Hematopoietic multipotent progenitor cell treated with erythropoietin and hydrocortisone succinate and interleukin-3 and kit ligand, for 15 days (in vitro differentiated cells): ENCODE data around the gene NOL3.

Experiments used
- DNase-seq: peaks from one replicate; pipeline ENCODE4 v3.0.0-alpha.2; 2015; ENCODE audit warnings: low spot score

Gene NOL3

DNA sequence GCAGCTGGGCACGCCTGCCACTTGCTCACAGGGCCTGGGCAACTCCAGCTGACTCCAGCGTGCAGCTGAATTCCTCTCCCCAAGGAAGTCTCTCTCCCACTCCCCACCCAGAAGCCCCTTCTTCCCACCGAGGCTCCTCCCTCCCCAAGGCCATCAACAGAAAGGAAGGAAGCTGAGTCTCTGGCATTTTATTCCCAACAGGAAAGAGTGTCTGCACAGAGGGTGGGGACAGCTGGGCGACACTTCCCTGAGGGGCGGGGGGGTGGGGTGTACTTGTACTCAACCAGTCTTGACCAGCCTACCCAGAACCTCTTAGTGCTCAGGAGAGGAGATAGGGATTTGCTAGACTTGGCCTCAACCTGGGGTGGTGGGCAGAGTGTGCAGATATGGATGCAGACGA, 19.7 kb downstream of the NOL3 start, which contains the start of gene EXOC3L1:
Gene EXOC3L1 (minus strand): TSS at position 96 of the 400 bp plus-strand sequence. CDS start 460 bp downstream, outside the sequence.
- DNase-seq, result no peak

DNA sequence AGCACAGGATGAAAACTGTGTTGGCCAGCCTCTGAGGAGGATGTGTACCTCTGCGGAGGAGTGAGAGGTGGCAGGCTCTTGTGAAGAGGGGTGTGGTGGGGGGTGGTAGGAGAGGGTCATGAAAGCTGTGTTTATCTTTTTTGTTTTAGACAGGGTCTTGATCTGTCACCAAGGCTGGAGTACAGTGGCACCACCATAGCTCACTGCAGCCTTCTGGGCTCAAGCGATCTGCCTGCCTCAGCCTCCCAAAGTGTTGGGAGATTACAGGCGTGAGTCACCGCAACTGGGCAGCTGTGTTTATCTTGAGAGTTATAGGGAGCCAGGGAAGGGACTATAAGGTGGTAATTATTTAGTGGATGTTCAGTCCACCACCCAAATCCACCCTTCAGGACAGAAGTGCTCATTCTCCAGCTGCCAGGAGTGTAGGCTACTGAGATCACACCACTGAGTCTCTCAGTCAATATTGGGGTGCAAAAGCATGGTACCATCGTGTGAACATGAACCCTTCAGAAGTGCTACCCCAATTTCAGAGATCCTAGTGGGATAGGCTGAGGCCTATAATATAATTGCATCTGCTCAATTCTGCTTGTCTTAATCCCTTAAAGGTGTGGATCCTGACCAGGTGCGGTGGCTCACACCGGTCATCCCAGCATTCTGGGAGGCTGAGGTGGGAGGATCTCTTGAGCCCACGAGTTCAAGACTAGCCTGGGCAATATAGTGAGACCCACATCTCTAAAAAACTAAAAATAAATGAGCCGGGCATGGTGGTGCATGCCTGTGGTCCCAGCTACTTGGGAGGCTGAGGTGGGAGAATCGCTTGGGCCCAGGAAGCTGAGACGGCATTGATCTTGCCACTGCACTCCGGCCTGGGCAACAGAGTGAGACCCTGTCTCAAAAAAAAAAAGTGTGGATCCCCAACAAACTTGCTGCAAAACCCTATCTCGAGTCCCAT, 20.4 kb downstream of the NOL3 start:
- peak; percentile 86 for DNase-seq

DNA sequence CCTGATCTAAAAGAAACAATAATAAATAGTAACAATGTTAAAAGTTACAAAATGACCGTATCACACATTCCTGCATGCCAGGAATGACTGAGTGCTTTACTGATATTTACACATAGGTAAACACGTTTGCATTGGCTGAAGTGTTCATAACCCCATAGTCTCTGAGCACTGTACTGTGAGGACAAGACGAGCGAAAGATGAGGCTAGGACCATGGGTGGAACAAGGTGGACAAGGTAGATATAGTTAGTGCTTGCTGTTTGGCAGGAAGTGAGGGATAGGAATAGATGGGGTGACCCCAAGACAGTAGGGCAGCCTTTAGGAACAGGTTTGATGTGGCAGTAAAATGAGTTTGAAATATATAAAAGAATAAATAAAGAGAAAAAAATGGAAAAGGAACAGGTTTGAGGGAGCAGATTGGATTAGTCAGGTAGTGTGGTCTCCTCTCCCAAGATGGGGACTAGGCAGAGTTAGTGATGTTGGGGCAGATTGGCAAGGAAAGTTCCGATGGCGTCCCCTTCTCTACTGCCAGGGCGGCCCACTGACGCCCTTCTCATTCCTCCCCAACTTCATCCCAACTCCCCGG, 21.2 kb downstream of the NOL3 start:
- DNase-seq, result peak; percentile 53

- DNase-seq, result peak; percentile 93
These were observed 21.8 kb downstream of the NOL3 start, which contains the start of gene E2F4 for GRCh38 chr16:67191995-67192681. Gene E2F4, plus strand, starts transcription at chr16:67192155. Its CDS starts 73 bp downstream, at chr16:67192228.

GRCh38 chr16:67192781-67193361, 22.5 kb downstream of the NOL3 start:
- DNase-seq, result peak; percentile 58

- peak; percentile 41 for DNase-seq
These were observed 23.2 kb downstream of the NOL3 start for GRCh38 chr16:67193536-67193935.

DNA sequence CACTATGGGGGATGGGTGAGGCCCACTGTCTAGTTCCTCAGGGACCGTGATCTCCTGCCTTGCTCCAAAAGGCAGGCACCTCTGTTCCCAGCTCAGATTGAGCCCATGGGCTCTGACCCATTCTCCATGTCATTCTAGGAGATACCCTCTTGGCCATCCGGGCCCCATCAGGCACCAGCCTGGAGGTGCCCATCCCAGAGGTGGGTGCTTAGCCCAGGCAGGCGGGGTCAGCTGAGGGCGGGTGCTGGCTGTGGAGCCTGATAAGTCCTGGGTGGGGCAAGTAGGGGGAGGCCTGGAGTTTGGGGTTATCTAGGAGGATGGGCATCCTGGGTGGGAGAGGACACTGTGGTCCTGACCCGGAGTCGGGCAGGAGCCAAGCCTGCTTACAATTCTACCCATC, 23.9 kb downstream of the NOL3 start:
- DNase-seq, result peak; percentile 92

DNA sequence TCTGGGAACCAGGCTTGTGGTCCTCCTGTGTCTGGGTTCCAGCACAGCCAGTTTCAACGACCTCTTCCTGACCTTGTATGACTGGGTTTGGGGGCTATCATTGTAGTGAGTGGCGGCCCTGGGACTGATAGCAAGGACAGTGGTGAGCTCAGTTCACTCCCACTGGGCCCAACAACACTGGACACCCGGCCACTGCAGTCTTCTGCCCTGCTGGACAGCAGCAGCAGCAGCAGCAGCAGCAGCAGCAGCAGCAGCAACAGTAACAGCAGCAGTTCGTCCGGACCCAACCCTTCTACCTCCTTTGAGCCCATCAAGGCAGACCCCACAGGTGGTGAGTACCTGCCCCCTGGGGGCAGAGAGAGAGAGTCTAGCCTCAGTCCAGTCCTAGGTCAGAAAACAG, 25.3 kb downstream of the NOL3 start:
- no peak for DNase-seq

DNA sequence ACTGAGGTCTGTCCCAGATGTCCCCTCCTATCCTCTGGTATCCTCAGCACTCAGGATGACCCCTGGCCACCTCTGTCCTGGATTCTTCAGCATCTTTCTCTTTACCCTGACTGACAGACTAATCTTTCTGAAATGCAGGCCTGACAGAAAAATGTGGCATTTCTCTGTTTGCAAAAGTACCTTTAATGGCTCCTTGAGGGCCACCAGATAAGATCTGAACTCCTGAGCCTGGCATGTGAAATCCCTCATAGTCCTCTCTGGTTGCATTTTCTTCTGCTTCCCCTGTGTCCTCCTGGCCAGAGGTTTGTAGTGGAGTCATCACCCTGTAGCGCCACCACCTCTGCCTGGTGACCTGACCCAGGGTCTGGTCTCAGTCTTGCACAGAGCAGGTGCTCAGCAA, 26.5 kb downstream of the NOL3 start:
- DNase-seq, result no peak

DNA sequence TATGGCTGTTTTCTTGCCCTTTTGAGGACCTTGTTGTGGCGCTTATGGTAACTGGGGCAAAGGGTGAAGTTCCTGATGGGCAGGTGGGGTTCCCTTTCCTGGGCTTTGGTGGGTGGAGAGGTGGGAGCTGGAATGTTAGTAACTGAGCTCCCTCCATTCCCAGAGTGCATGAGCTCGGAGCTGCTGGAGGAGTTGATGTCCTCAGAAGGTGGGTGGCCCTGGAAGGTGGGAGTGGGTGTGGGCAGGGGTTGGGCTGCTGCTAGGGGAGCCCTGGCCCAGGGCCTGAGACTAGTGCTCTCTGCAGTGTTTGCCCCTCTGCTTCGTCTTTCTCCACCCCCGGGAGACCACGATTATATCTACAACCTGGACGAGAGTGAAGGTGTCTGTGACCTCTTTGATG, 27.4 kb downstream of the NOL3 start:
- DNase-seq, result no peak

DNA sequence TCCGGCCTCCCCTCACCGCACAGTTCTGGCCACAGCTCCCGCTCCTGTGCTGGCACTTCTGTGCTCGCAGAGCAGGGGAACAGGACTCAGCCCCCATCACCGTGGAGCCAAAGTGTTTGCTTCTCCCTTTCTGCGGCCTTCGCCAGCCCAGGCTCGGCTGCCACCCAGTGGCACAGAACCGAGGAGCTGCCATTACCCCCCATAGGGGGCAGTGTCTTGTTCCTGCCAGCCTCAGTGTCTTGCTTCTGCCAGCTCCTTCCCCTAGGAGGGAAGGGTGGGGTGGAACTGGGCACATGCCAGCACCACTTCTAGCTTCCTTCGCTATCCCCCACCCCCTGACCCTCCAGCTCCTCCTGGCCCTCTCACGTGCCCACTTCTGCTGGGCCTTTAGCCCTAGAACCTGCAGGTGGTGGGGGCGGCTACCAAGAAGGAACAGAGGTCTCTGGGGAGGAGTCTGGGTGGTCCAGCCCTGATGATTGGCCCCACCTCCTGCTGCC, 27.9 kb downstream of the NOL3 start:
- DNase-seq, result peak; percentile 73

DNA sequence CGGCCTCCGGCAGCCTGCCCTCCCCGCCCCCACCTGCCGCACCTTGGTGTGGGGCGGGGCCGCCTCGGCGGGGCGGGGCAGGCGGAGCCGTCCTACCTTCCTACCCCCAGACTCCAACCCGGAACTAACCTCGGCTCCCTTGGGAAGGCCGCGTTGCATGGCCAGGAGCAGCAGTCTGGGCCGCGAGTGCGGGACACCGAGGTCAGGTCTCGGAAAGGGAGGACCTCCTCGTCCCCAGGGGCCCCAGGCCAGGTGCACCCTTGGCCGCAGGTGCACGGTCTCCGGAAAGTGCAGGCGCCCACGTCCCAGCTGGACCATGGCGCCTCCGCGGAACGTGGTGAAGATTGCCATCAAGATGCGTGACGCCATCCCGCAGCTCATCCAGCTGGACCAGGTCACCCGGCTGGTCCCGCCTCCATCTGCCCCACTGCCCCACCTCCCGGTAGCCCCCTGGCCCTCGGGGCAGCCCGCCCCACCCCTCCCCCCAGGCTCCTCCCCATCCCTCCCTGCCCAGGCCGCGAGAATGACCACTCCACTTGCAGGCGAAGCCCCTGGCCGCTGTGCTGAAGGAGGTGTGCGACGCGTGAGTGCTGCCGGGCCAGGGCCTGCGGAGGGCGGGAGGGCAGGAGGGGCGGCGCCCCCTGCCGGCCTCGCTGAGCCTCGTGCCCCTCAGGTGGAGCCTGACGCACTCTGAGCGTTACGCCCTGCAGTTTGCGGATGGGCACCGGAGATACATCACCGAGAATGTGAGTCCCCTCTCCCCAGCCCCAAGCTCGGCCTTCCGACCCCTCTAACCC, 28.9 kb downstream of the NOL3 start, which contains the start of gene ELMO3:
Gene ELMO3 (plus strand): TSS at position 121 of the 797 bp plus-strand sequence. CDS start 196 bp downstream, at position 317.
- DNase-seq, result no peak

GRCh38 chr16:67199808-67200198, 29.5 kb downstream of the NOL3 start:
- DNase-seq, result no peak

- no peak for DNase-seq
These were observed 30.2 kb downstream of the NOL3 start for GRCh38 chr16:67200491-67200890.

DNA sequence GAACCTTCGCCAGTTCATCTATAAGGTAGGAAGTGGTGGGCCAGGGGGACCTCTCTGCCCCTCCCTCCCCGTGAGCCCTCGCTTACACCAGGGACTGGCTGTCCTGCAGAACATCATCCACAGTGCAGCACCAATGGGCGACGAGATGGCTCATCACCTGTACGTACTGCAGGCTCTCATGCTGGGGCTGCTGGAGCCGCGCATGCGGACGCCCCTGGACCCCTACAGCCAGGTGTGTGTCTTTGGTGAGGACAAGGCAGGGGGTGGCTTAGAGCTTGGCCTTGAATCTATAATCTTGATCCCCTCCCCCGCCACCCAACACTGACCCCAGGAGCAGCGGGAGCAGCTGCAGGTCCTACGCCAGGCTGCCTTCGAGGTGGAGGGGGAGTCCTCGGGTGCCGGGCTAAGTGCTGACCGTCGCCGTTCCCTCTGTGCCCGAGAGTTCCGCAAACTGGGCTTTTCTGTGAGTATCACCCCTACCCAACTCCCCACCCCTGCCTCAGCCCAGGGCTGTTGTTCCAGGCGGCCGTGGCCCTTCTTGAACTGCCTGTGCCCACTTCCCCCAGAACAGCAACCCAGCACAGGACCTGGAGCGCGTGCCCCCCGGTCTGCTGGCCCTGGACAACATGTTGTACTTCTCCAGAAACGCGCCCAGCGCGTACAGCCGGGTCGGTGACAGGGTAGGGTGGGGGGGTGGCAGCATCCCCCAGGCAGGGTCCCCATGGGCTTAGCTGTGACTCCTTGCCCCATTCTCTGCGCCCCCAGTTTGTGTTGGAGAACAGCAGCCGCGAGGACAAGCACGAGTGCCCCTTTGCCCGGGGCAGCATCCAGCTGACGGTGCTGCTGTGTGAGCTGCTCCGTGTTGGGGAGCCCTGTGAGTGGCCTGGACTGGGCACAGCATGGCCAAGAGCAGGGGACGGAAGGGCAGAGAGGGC, 31.3 kb downstream of the NOL3 start:
- DNase-seq, result no peak

GRCh38 chr16:67202426-67202825, 32.1 kb downstream of the NOL3 start:
- no peak for DNase-seq

GRCh38 chr16:67202956-67203493, 32.7 kb downstream of the NOL3 start:
- no peak for DNase-seq

GRCh38 chr16:67204076-67204475, 33.7 kb downstream of the NOL3 start:
- DNase-seq, result no peak

GRCh38 chr16:67206129-67206837, 35.9 kb downstream of the NOL3 start:
- DNase-seq, result no peak
